NCI-H345 treated with DMSO at 0.1 percent for 48 hours (cell line): Measurements from ENCODE around the gene BRSK1.

Experiments used
- DNase-seq: peaks from one replicate; lab custom pipeline; 2025; ENCODE audit not compliant: unreplicated experiment; lab: John Stamatoyannopoulos, UW

The BRSK1 gene

DNA sequence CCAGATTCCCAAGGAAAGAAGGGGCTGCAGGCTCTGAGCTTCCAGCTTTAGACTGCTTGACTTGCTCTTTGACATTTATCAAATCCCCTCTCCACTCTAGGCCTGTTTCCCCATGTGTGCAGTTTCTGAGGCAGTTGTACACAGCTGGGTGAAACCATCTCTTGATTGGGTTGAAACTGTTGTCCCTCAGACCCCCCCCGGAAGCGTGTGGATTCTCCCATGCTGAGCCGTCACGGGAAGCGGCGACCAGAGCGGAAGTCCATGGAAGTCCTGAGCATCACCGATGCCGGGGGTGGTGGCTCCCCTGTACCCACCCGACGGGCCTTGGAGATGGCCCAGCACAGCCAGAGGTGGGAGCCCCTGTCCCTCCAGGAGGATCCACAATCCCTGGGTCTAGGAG is 19.7 kb downstream of the BRSK1 start:
- DNase-seq: no peak

DNA sequence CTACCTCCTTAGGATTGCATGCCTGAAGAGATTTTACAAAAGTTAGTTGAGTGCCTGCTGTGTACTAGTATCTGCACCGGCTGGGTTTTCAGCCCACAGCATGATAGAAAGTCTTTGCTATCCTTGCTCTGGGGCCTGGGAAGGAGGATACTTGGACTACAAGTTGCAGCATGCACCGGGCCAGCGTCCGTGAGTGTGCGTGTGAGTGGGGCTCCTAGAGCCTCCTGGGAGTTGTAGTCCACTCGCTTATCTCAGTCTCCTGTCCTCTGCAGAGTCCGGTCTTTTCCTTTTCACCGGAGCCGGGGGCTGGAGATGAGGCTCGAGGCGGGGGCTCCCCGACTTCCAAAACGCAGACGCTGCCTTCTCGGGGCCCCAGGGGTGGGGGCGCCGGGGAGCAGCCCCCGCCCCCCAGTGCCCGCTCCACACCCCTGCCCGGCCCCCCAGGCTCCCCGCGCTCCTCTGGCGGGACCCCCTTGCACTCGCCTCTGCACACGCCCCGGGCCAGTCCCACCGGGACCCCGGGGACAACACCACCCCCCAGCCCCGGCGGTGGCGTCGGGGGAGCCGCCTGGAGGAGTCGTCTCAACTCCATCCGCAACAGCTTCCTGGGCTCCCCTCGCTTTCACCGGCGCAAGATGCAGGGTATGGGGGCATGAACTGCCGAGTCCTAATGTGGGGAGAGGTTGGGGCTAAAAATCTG is 20.6 kb downstream of the BRSK1 start:
- no peak for DNase-seq

DNA sequence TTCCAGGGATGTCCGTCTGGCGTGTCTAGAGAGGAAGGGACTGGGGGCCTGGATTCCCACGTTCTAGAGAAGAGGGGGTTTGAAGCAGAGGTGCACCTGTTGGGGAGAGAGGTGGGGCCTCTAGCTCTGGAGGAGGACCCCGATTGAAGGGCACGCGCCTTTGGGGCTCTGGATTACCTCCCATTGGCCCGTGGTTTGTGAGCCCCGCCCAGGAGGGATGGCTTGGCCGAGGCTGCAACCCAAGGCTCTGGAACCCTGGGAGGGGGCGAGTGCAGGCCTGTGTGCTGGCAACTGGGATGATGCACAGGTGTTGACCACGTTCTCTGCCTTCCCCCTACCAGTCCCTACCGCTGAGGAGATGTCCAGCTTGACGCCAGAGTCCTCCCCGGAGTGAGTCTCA is 21.2 kb downstream of the BRSK1 start:
- DNase-seq: no peak

DNA sequence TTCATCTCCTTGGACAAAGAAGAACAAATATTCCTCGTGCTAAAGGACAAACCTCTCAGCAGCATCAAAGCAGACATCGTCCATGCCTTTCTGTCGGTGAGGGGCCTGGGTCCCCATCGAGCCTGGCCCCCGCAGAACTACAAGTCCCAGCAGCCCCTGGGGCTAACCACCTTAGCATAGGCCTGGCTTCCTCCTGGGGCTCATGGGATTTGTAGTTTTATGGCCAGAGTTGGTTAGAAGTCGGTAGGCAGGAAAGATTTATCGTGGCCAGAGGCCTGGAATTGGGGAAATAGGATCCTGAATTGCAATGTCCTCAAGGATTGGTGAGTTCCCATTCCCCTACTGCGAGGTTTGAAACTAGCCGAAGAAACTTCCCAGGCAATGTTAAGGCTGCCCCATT is 21.7 kb downstream of the BRSK1 start:
- no peak for DNase-seq

DNA sequence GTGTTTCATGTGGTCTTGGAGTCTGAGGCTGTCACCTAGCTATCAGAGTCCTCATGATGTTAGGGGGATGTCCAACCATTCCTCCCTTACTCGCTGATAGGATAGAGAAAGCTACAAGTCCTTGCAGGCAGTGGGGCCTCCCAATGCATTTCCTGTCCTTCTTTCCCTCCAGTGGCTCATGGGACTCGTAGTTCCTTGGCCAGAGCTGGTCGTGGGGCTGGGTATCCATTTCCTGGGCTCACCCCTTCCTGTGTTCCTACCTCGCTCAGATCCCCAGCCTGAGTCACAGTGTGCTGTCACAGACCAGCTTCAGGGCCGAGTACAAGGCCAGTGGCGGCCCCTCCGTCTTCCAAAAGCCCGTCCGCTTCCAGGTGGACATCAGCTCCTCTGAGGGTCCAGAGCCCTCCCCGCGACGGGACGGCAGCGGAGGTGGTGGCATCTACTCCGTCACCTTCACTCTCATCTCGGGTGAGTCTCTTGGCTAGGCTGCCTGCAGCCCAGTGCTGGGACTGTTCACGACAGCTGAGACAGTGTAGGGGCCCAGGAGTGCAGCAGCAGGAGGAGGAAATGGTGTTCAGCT is 22.3 kb downstream of the BRSK1 start:
- DNase-seq: no peak

DNA sequence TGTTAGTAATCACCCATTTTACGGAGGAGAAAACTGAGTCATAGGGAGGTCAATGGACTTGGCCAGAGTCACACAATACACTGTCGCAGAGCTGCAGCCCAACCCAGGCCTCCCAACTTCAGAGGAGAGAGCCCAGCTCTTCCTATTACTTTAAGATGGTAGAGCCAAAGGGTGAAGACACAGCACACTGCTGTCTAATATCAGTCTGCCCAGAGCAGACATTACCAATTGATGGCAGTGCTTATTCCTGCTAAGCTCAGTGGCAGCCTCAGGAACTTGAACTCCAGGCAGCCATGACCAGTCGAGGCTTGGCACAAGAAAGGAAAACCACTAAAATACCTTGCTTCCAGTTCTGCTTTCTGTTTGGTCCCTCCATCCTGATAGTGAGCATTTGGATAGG is 22.9 kb downstream of the BRSK1 start:
- no peak for DNase-seq

DNA sequence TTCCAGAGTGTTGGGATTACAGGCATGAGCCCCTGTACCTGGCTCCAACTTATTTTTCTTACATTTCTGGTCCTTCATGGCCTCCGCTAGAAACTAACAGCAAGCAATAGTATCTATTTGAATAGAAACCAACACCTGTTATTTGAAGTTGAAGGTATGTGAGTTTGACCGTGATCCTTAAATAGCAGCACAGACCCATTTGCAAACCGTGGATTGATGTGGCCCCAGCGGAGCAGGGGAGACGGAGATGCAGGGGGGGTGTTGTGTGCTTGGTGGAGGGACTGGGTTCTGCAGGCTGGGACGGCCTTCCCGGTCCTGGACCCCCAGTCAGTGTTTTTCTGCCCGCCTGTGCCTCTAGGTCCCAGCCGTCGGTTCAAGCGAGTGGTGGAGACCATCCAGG is 24.5 kb downstream of the BRSK1 start:
- no peak for DNase-seq

DNA sequence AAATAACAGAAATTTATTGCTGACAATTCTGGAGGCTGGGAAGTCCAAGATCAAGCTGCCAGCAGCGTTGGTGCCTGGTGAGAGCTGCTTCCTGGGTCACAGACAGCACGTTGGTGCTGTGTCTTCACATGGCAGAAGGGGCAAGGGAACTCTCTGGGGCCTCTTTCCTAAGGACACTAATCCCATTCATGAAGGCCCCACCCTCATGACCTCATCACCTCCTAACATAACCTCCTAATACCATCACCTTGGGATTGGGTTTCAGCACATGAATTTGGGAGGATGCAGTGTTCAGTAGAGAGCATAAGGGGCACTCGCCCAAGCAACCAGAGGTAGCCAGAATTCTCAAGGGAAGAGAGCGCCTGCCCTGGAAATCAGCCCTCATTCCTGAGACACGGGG is 25.7 kb downstream of the BRSK1 start:
- no peak for DNase-seq

DNA sequence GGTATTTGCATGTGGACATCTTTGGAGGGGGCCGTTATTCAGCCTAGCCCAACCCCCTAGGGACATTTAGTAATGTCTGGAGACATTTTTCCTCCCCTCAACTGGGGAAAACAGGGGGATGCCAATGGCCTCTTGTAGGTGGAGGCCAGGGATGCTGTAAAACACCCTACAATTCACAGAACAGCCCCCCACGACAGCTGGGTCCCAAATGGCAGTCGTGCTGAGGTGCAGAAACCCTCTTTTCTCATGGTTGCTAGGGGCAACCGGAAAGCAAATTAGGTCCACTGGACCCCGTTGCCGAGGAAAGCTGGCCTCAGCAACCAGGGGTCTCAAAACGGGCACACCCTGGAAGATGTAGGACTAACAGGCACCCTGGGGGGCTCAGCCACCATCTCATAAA is 26.7 kb downstream of the BRSK1 start:
- DNase-seq: no peak

DNA sequence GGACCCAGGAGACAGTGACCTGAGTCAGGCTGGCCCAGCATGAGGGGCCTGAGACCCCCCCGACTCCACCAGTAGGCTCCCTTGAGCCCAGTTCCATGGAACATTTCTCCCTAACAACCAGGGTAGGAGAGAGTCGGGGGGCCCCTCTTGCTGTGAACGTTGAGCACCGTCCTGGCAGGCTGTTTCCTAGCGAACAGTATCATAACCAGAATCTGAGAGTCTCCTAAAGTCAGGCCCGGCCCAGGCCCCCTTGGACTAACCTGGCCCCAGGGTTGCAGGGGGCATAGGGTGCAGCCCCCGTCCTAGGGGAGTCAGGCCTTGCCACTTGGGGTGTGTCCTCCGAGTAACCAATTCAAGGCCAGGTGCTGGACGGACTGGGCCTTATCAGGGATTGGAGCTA is 27.6 kb downstream of the BRSK1 start:
- no peak for DNase-seq

DNA sequence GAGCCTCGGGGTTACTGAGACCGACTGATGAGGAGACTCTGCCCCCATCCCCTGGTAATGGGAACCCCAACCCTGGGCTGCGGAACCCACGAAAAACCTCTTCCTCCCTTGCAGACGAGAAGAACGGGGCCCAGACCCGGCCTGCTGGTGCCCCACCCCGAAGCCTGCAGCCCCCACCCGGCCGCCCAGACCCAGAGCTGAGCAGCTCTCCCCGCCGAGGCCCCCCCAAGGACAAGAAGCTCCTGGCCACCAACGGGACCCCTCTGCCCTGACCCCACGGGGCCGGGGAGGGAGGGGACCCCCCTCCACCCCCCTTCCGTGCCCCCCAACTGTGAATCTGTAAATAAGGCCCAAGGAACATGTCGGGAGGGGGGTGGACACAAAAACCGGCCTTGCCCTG is 28.0 kb downstream of the BRSK1 start:
- no peak for DNase-seq

DNA sequence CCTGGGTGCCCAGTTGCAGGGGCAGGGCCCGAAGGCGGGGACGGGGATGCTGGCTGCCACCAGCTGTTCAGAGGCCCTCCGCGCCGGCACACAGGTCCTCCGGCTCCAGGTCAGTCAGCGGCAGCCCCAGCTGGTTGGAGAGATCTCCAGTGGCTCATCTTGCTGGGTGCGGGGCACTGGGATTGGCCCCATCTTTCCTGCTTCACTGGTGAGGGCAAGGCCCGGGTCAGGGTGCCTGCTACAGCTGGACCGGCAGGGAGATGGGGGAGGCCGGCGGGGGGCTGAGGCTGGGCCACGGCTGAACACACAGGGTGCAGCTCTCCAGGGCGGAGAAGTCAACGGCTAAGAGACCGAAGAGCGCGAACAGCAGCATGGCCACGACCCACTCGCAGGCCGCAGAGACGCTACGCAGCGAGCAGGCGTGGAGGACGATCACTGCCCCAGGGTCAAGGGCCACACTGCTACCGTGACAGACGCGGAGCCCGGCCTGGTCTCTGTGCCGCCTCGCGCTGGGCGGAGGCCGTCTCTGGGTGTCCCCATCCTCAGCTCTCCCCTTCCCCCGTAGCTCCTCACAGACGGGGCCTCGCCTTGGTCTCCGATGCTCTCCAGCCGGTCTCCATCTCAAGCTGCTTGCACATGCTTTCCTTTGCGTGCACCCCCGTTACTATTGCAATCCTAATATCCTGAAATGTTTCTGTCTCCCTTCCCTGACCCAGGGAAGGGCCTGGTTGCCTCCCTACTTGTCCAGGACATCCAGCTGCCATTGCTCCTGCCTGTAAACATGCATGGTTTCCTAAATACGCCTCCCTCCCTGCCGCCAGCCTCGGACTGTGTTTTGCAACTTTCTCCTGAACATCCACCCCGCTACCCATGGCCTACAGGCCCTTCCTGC is 29.1 kb downstream of the BRSK1 start:
- no peak for DNase-seq

DNA sequence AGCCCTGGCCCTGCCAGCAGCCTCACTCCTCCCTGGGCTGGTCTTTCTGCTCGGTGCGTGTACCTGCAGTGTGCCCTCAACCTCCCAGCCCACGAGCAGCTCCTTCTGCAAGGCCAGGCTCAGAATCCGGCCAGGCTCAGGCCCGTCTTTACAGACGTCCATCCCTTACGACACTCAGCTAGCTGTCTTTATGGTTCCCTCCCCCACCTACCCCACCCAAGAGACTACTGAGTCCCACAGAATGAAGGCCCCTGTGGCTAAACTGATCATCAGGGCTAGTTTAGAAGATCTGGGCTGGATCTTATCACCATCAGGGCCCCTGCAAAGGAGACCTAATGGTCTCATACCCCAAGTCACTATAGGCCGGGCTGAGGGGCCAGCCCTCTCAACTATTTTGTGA is 30.6 kb downstream of the BRSK1 start:
- no peak for DNase-seq

DNA sequence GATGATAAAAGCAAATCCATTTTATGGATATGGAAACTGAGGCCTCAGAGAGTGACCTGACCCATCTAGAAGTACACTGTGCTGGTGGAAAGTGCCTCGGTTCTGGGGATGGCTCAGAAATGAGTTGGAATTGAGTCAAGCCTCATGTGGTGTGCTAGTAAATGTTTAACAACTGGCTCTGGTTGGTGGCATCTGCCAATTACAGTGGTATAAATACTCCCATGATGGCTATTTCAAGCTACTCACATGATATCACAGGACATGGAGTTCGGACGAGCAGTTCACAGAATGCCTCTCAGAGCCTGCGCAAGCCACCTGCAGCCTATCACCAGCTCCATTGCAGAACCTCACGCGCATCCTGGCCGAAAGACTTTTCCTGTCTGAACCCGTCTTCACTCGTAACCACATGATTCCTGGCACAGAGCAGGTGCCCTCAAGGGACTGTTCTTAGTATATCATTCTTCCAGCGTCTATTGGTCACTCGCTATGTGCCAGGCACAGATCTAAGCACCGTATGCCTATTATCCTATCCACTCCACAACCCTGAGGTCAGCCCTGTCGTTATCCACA is 32.2 kb downstream of the BRSK1 start:
- DNase-seq: no peak

DNA sequence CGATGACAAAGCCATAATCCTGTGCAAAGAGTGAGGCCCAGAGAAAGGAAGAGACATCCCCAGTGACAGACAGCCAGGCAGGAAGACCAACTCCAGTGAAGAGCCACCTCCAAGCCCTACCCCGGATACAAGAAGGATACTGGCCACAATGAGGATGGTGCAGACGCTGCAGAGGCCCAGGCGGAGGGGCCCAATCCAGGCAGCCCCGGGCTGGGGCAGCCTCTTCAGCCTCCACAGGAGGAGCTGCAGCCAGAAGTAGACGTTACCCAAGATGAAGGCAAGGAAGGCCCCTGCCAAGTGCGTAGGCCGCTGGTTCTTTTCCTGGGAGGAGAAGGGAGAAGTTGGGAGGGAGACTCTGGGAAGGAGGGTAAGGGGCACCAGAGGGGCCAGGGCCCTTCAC is 32.8 kb downstream of the BRSK1 start:
- no peak for DNase-seq

DNA sequence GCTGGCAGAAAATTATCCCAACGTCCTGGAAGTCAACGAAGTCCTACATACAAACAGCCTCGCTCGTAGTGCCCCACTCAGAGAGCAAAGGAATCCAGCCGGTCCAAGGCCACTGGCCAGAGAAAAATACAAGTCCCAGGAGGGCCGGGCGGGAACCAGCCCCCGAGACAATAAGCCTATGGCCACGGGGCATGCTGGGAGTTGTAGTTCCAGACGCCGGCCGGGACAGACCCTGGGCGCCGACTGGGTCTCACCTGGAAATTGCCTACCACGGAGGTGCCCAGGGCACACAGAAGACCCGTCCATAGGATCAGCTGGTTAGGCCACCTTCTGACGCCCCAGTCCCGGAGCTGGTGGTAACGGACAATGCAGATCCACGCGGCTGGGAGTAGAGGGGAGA is 36.0 kb downstream of the BRSK1 start:
- no peak for DNase-seq

DNA sequence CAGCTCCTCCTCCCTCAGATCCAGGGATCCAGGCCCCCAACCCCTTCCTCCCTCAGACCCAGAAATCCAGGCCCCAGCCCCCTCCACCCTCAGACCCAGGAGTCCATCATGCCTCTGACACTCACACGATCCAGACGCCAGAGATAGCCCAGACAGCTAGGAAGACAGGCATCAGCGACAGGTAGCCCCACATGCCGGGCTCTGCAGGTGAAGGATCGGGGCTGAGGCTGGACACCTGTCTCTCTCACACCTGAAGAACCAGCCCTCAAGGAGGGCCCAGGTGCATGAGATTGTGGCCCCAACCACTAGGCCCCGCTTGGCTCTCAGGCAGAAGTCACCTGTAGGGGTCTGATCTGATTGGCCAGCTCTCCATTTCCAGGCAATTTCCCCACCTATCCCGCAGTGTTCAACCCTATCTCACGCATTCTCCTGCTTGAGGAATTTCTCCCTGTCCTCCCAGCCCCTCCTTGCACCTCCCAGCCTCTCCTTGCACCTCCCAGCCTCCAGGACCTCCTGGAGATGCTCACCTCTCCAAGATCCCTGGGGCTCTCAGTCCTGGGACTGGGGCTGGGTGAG is 37.1 kb downstream of the BRSK1 start:
- no peak for DNase-seq

DNA sequence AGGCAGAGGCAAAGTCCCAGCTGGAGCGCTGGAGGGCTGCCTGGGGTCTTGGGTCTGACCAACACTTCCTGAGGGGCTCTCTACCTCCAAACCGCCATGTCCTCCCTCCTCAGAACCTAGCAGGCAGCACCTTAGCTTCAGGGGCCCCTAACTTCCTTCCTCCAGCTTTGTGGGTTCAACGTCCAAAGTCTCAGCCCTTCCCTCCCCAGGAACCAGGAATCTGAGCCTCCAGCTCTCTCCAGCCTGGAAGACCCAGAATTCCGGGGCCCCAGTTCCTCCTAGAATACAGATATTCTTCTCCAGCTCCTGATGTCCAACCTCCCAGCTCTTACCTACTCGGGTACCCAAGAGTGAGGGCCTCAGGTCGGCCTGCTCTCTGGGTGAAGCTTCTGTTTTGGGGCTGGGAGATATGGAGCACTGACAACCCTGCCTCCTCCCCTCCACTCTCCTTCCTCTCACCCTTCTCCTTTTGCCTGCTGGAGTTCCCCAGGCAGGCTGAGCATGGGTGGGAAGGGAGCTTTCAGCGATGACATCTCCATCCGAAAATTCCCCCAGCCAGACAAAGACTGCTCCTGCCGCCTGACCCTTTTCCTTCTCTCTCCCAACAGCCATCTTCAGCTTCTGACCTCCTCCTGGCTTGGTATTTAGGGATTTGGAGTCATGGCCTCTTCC is 37.8 kb downstream of the BRSK1 start:
- no peak for DNase-seq

DNA sequence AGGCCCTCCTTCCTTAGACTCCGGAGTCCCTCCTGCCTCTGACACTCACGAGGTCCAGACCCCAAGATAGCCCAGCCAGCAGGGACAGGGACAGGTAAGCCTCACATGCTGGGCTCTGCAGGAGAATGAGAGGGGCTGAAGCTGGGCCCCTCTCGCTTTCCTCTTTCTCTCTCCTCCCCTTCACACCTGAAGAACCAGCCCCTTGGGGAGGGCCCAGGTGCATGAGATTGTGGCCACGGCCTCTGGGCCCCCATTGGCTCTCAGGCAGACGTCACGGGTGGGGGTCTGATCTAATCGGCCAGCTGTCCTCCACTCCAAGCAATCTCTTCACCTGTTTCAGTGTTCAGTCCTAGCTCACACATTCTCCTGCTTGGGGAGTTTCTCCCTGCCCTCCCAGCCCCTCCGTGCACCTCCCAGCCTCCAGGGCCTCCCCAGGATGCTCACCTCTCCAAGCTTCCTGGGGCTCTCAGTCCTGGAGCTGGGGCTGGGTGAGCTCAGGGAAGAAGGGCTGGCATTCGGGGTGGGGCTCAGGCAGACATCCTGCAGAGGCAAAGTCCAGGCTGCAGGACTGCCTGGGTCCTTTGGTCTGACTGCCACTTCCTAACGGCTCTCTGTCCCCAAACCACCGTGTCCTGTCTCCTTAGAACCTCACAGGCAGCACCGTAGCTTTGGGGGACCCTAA is 38.5 kb downstream of the BRSK1 start:
- DNase-seq: no peak

DNA sequence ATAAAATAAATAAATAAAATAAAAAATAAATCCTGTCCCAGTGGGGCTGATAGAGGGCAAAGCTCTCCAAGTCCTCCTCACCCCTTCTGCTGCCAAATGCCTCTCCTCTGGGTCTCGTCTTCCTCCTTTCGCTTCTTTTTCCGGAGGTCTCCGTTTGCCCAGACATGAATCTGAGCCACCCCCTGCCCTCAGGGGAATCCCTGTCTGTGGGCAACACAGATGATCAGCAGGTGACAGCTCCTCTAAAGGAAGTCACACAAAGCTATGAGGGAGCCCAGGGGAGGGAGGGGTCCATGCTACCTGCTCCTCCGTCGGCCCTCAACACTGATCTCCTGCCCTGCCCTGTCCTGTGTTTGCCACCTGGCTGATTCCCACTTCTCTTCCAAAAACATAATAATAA is 40.9 kb downstream of the BRSK1 start:
- no peak for DNase-seq
